ENCODE measurements around the gene ZDHHC11.
"Not testable (repeated sequence)": the region's sequence is repeated elsewhere in the genome, so short reads cannot be mapped to it uniquely, and the experiment has no call there.

The ZDHHC11 gene

DNA sequence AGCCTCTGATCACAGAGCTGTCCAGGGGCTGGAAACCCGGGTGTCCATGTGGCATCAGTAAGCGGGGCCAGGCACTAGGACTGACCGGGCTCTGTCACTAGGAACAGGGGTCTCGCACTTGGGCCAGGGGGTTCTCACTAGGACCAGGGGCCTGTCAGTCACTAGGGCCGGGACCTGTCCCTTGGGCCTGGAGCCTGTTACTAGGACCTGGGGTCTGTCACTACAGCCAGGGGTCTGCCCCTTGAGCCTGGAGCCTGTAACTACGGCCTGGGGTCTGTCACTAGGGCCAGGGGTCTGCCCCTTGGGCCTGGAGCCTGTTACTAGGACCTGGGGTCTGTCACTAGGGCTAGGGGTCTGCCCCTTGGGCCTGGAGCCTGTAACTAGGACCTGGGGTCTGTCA lies 76.5 kb downstream of the ZDHHC11 start:
- DNase-seq: not testable (repeated sequence)

DNA sequence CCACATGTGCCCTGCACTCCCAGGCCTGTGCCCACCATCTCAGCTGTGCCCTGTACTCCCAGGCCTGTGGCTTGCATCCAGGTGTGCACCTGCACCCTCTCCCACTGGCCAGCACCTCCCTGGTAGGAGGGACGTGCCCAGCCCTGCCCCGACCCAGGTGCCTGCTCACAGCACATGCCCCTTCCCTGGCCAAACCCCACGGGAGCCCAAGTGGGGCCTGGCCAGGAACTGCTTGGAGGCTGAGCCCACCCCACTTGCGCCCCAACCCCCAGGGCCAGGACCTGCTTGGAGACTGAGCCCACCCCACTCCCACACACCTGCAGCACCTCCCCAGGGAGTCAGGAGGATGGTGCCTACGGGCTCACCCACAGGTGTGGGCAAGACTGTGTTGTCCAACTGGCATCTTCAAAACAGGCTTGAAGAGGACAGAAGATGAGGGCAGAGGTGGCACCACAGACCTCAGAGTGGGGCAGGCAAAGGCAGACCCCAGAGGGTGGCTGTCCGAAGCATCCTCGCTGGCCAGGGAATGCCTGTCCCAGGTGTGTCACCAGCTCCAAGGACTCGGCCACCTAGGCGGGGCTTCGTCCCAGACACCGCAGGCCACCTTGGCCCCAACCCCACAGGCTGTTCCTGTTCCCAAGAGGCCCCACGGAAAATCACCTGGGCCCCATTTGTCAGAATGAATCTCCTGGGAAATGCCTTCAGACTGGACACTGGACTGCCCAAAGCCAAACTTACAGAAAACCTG lies 77.1 kb downstream of the ZDHHC11 start:
- DNase-seq: no peak

DNA sequence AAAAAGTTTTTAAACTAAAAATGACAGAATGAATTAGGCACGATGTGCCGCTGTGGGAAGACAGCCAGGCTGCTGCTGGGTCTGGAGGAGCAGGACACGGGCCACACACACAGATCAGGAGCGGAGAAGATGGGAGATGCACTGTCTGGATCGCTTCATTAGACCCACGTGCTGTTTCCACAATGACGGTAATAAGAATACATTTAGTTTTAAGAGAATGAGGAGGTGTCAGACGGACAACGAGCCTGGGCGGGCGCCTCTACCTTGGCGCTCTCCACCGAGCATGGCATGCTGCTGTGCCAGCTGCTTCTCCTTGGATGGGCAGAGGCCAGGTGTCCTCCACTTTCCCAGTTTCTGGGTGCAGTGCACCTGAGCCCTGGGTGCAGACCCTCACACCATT lies 77.9 kb downstream of the ZDHHC11 start:
- DNase-seq: not testable (repeated sequence)

DNA sequence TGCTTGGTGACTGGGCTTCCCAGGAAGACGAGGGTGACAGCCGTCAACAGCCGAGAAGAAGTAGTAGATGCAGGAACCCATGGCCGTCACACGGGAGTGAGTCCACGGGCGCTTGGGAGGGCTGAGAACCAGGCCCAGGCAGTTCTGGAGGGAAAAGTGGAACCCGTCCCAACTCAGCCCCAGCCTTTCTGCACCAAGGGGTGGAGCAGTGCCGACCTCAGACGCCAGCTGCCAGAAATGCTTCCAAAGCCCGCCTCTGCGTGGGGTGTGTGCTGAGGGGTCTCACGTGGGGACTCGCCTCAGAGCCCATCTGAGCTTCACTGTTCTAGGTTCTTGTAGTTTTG lies 78.3 kb downstream of the ZDHHC11 start:
- not testable (repeated sequence) for DNase-seq

DNA sequence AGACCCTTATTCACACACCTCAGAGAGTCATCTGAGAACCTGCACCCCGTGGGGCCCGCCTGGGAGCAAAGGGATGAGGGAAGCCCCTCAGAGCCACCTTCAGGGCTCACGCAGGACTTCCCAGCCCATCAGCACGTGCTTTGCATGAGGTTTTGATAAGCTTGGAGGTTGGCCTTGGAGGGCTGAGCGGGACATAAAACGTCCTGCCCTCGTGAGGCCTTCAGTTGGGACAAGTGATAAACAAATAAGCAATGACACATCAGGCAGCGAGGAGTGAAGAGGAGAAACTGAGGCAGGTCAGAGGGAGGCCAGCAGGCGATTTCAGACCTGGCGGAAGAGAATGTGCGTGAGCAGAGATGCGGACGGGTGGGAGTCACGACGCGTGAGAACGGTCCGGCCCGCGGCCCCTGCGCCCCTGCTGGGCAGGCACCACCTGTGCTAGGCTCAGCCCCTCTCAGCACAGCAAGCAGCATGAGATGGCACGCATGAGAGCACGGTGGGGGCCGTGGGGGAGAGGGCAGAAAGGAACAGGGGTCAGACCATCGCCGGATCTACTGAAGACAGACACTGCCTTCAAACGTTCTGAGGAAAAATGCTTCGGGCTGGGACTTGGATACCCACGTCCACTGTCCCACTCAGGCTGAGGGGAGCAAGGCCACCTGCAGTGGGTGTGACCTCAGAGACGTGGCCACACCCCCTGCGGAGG lies 78.8 kb downstream of the ZDHHC11 start:
- DNase-seq: not testable (repeated sequence)

DNA sequence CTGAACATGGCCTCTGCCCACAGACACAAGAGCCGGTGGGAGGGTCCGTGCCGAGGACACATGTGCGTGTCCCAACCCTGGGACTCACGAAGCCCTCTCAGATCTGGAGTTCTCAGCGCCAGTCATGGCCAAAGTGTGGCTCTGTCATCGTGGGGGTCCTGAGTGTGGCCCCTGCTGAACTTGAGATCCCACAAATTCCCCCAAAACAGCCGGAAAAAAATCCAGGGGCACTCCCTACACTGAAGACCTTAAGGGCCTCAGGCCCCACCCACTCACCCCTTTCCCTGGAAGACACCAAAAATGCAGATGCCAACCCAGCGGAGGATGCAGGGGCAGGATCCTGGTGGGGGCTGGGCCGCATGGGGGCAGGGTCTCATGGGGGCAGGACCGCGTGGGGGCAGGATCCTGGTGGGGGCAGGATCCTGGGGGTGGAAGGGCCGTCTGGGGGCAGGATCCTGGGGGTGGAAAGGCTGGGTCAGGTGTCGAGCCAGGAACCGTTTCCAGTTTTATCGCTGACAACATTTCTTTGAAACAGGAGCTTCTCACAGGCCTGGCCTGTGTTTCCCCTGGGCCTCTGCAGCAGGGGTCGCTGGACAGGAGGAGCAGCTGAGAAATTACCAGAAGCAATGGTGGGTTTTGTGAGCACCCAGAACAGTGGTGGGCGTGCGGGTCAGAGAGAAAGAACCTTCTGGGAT lies 79.6 kb downstream of the ZDHHC11 start:
- DNase-seq: not testable (repeated sequence)

DNA sequence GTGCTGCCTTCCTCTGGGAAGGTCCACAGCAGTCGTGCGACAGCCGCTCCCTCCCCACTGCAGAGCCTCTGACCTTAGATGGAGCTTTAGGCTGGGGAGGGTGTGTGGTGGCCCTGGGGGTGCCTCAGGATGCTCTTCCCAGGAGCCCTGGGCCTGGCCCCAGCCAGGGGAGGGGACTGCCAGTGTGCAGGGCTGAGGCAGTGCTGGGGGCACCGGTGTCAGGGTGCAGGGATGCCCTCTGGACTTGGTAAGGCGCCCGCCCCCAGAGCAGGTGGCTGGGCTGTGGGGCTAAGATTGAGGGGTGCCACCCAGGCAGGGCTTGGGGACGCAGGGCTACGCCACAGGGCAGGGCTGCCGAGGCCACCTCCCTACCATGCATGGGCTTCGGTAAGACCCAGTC lies 80.2 kb downstream of the ZDHHC11 start:
- DNase-seq: not testable (repeated sequence)

DNA sequence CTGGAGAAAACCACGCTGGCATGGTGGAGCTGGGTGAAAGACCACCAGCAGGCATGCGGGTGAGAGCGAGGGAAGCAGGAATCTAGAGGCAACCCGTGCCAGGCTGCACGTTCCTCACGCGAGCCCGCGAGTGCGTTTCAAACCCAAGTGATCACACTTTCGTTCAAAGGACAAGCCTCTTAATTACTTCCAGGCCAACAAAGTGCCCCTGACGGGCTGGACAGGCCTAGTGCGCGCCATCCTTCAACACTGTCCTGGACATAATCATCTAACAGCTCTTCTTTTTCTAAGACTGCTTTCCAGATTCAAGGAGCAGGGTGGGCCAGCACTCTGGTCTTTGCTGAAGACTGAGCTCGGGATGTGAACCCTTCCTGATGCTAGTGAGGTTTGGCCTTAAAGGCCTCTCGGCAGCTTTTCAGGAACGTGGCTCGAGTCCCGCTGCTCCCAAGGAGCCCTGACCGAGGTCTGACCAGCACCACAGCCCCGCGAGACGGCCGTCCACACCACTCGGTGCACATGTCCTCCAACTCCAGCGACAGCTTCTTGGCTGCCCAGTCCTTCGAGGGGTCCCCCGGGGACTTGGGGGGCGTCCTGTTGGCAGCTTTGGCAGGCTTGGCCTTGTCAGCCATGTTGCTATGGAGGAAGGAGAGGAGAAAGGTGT lies 81.2 kb downstream of the ZDHHC11 start:
- not testable (repeated sequence) for DNase-seq

DNA sequence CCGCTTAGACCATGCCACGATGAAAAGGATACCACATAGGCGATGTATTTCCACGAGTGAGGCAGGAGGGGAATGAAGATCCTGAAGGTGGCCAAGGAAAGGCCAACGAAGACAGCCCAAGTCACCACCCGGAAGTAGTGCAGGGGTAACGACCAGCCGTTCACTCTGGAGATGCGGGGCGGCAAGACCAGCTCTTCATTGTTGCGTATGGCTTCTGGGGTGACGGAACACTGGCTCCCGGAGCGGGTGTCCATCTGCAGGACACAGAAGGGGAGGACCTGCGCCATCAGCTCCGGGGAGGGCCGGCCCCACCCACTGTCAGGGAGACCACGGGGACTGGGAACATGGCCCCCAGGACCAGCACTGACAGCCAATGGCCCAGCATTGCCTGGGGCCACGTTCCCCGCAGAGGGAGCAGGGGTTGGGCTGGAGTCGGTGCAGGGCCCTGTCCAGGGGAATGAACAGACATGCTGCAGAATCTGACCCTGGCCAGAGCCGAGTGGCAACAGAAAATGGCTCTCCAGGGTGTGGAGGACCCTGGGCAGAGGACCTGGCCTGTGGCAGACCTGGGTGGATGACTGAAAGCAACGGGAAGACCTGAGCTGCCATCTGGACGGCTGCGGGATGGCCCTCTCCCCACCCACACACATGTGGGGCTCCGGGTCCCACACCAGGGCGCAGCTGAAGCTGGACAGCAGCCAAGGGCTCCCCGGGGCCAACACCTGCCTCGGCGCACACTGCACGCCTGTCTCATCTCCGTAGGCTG lies 83.9 kb downstream of the ZDHHC11 start:
- DNase-seq: no peak

DNA sequence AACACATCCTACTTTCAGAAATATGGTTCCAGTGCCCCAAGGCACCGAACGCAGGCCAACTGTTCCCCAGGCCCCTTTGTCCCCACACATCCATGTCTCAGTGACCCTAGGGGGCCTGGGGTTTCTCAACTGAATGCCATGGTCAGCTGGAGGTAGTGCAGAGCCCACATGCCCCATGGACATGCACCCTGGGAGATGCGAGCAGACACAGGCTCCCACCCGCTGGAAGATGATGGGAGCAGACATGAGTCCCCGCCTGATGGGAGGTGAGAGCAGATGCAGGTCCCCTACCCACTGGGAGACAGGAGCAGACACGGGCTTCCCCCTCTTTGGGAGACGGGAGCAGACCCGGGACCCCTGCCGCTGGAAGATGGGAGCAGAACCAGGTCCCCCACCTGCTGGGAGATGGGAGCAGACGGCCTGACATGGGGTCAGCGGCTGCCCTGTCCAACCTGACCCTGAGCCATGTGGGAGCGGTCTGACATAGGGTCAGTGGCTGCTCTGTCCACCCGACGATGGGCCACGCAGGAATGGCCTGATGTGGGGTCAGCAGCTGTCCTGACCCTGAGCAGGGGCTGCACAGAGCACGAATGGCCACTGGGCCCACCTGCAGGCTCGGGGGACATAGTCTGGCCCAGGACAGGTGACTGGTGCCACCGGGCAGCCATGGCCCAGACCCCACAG lies 84.7 kb downstream of the ZDHHC11 start:
- DNase-seq: no peak

DNA sequence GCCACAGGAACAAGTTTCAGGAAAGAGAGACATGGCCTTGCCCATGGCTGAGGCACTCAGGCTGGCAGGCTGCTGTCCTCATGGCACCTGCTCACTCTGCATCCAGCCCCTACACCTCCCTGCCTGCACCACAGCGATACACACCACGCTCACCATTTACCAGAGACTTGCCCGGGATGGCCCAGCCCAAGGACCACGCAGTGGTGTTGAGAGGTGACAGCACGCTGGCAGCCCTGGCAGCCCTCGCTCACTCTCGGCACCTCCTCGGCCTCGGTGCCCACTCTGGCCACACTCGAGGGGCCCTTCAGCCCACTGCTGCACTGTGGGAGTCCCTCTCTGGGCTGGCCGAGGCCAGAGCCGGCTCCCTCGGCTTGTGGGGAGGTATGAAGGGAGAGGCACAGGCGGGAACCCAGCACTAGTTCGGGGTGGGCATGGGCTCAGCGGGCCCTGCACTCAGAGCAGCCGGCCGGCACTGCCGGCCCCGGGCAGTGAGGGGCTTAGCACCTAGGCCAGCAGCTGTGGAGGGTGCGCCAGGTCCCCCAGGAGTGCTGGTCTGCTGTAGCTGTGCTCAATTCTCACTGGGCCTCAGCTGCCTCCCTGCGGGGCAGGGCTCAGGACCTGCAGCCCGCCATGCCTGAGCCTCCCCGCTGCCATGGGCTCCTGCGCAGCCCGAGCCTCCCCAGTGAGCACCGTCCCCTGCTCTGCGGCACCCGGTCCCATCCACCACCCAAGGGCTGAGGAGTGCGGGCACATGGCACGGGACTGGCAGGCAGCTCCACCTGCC lies 86.6 kb downstream of the ZDHHC11 start:
- no peak for DNase-seq

DNA sequence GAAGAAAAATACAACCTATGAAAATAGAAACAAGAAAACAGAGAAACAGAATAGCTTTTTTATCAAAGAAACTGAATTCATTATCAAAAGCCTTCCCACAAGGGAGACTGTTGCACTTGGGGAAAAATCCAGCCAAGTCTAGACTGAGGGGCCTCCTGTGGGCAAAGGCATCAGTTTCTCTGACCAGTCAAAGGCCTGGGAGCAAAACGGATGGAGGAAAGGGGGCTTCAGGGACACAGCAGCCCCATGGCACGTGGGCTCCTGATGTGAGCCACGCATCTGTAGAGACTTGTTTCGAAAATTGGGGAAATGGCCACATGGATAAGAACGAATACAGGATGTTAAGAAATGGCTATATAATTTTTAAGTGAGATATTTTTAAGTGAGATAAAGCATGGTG lies 87.4 kb downstream of the ZDHHC11 start:
- no peak for DNase-seq

DNA sequence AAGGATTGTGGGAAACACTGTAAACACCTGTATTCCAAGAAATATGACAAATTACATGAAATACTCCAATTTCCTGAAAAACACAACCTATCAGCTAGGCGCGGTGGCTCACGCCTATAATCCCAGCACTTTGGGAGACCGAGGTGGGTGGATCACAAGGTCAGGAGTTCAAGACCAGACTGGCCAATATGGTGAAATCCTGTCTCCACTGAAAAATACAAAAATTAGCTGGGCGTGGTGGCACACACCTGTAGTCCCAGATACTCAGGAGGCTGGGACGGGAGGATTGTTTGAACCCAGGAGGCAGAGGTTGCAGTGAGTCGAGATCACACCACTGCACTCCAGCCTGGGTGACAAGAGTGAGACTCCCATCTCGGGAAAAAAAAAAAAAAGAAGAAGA lies 87.8 kb downstream of the ZDHHC11 start:
- DNase-seq: not testable (repeated sequence)

DNA sequence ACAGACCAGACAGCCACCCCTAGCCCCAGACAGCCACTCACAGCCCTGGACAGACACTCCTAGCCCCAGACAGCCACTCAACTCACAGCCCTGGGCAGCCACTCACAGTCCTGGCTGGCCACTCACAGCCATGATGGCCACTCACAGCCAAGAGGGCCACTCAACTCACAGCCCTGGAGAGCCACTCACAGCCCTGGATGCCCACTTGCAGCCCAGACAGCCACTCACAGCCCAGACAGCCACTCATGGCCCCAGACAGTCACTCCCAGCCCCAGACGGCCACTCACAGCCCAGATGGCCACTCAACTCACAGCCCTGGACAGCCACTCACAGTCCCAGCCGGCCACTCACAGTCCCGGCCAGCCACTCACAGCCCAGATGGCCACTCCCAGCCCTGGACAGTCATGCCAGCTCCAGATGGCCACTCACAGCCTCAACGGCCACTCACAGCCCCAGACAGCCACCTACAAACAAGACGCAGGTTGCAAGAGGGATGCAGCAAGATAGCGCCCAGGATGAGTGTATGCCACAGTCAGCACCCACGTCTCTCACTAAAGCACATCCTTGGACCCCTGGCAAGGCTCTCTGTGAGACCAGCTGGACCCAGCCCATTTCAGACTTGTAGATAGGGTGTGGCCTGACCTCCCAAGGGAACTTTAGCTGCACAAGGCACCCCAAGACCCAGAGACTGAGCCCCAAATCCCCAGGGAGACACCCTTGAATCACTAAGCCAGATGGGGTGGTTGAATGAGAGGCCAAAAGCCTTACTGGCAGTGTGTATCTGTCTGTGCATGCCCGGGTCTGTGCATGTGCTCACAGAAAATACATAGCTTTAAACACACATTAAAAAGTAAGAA lies 88.7 kb downstream of the ZDHHC11 start:
- DNase-seq: no peak

DNA sequence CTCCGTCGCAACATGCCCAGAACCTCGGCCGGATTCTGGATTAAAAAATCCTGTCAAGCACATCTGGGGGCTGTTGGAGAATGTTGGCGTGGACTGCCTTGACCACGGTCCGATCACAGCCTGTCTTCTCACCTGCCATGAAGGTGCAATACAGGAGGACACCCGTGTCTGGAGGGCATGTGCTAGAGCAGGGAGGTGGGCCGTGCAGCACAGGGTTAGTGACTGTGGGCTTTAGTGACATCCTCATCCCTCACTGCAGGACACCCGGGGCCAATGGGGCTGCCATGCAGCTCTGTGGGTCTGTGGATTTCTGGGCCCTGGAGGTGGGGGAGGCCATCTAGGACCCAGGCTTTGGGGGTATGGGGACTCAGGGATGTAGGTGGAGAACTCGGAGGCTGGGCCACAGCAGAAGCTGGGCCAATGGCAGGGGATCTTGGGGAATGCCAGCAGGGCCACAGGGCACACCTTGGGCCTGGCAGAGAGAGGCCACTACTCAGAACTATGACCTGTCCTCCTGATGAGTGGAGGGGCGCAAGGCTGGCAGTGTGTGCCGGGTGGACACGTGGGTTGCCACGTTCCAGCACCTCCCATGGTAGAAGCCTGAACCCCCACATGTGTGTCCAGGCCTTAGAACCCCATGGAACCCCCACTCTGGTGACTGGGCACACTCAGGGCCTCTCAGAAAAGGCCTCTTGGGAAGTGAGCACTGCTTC lies 89.6 kb downstream of the ZDHHC11 start:
- peak; percentile 5 for DNase-seq

DNA sequence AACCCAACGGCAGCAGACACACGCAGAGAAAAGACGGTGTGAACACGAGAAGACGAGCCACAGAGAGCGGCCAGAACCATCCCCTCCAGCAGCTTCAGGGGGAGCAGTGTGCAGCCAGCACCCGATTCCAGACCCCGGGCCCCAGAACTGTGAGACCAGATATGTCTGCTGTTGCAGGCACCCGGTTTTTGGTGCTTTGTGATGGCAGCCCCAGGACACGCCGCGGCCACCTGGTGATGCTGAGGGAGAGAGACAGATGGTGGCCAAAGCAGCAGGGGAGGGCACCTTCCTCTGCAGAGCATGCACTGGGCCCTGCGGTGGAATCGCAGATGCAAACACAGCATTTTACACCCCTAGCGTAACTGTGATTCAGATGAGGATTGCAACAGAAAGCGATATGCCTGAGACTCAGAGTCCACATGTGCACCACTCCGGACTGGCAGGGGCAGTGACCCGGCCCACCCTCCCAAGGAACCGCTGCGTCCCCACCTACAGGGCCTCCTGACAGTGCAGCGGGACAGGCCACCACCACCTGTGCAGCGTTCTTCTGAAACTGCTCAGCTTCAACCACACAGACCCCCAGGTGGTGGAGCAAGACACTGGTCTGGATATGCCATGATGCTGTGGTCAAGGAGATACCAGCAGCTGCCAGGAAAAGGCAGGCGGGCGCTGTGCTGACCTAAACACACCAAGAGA lies 90.3 kb downstream of the ZDHHC11 start:
- peak; percentile 3 for DNase-seq

DNA sequence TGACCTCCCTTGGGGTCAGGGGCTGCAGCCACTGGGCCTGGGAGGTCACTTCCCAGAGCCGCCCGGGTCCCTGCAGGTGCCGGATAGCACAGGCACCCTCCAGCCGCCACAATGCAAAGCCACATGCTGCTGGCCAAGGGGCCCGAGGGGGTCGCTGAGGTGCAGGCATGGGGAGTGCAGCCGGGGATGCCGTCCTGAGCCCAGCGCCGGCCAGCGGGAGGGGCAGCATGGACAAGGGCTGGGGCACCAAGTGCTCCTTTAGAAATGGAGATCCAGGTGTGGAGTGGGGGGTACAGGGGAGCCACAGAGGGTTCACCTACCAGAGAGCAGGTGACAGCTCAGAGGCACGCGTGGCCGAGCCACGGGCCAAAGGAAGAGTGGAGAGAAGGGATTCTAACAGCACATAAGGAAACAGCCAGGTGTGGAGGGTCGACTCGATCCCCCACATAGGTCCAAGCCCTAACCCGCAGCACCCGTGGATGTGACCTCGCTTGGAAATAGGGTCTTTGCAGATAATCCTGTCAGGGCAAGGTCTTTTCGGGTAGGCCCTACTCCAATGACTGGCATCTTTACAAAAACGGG lies 90.9 kb downstream of the ZDHHC11 start:
- DNase-seq: no peak

DNA sequence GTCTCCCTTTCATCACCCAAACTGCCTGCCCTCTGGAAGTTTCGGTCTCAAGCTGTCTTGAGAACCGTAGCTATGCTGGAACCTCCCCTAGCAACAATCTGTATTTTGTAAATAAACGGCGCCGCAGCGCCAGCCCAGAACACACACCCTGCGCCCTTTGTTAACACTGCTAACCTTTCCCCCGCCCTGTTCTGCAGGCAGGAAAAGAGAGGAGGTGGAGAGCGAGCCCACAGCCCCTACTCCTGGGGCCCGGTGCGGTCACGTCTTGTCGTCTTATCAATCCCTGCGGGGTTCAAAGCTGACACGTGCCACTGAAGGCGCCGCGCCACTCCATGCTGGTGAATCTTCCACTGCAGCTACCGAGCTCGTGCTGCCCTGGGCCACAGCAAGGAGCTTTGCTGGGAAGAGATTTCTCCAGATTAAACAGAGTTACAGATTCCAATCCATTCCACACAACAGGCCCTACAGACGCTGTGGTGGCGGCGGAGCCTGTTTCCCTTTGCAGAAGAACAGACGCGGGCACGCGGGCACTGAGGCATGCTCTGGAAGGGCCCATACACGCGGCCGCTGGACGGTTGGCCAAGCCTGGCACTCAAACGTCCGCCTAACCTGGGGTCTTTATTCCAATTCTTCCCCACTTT lies 91.6 kb downstream of the ZDHHC11 start:
- DNase-seq: peak; percentile 86
